Osteocyte (in vitro differentiated cells): ENCODE data around the gene SIPA1. TPM values are rescaled to one million over a fixed set of nuclear protein-coding genes. Genes with fewer than 3 reads are reported as not detected.

ENCODE experiments used
- DNase-seq: peaks from one replicate; pipeline ENCODE4 v3.0.0; 2021; ENCODE audit warnings: mixed read lengths; ENCODE audit not compliant: unreplicated experiment; ENCODE audit errors: extremely low spot score
- H3K27ac Mint-ChIP-seq: one replicate; pipeline ENCODE4 v1.8.0; 2021; ENCODE audit warnings: mild to moderate bottlenecking, mixed read lengths; ENCODE audit not compliant: unreplicated experiment
- H3K27me3 Mint-ChIP-seq: one replicate; pipeline ENCODE4 v1.8.0; 2021; ENCODE audit warnings: mixed read lengths; ENCODE audit not compliant: unreplicated experiment
- H3K36me3 Mint-ChIP-seq: one replicate; pipeline ENCODE4 v1.8.0; 2021; ENCODE audit warnings: mixed read lengths; ENCODE audit not compliant: unreplicated experiment
- H3K4me1 Mint-ChIP-seq: one replicate; pipeline ENCODE4 v1.8.0; 2021; ENCODE audit warnings: mixed read lengths; ENCODE audit not compliant: unreplicated experiment
- H3K4me3 Mint-ChIP-seq: one replicate; pipeline ENCODE4 v1.8.0; 2021; ENCODE audit warnings: mild to moderate bottlenecking, moderate library complexity, mixed read lengths; ENCODE audit not compliant: unreplicated experiment
- H3K9me3 Mint-ChIP-seq: one replicate; pipeline ENCODE4 v1.8.0; 2021; ENCODE audit warnings: mixed read lengths; ENCODE audit not compliant: unreplicated experiment
- CTCF ChIP-seq: fragments of 200-600 bp; sonication (generic); IDR thresholded peaks from 2 replicates; pipeline ENCODE4 v1.5.0; 2021; ENCODE audit warnings: antibody characterized with exemption, mild to moderate bottlenecking, moderate library complexity
- total RNA-seq: library from RNA; stranded (reverse); gene quantifications from 2 replicates; pipeline ENCODE4 v1.2.1, GENCODE V29; 2021

SIPA1 gene
- total RNA-seq, 1 donor from 2014 or later, result 34.7 TPM

DNA sequence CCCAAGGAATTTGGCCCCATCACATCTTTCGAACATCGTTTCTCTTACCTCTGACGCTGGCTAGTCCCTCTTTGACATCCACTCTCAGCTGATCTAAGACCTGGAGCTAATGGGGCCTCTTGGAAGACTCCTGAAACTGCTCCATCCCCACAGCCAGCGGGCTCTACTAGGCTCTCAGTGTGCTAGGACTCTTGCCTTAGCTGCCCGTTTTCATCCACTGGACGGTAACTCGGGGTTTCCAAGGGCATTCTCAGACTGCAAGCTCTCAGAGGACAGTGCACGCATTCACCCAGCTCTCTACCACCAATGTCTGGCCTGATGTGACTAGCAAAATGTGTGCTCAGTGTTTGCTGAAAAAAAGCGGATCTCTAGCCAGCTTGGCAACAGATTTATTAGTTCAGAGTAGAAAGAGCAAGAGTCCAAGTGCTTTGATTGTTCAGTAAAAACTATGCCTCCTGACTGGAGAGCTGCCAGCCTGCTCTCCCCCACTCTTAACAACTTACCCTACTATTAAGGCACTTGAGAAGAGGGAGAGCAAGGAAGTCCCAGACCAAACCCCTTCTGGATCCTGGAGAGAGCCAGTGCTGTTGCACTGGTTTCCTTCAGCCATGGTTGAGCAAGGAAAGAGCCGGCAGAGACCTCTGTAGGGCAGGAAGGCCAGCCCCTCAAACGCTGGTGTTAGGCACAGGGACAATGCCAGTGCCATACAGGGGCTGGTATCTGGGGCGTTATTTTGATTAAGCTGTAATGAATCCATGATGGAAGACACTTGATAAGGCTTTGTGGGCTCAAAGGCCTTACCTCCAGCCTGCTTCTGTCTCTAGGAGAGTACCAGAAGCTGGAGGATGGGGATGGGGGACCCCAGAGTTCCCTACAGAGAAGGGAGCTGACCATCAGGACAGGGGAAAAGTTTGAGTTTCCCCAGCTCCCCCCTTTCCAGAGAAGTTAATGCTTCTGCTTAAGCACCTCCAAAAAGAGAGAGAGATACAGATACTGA is 15.6 kb downstream of the SIPA1 start:
- H3K27ac Mint-ChIP-seq, result peak overlapping the region; percentile 99
- DNase-seq, result no peak

GRCh38 chr11:65654375-65655349 is 16.8 kb downstream of the SIPA1 start:
- DNase-seq, result no peak
- peaks cover 40% of the 10 kb centered on the region for H3K36me3 Mint-ChIP-seq
- H3K4me3 Mint-ChIP-seq, result no peak overlapping the region

More for the DNA sequence above, 15.6 kb downstream of the SIPA1 start:
- Mint-ChIP-seq H3K36me3 (peaks cover 28% of the 10 kb centered on the region), H3K4me1 (peaks cover 26% of the 10 kb centered on the region), H3K4me3 (peak overlapping the region; percentile 88), H3K9me3 (no peaks in the 10 kb centered on the region), H3K27me3 (no peaks in the 10 kb centered on the region)
- no peak for TF ChIP-seq CTCF

GRCh38 chr11:65655570-65656332 is 17.9 kb downstream of the SIPA1 start:
- peaks cover 48% of the 10 kb centered on the region for H3K36me3 Mint-ChIP-seq

More at GRCh38 chr11:65654375-65655349, 16.8 kb downstream of the SIPA1 start:
- H3K9me3 Mint-ChIP-seq, result no peaks in the 10 kb centered on the region
- H3K4me1 Mint-ChIP-seq, result peaks cover 29% of the 10 kb centered on the region
- no peaks in the 10 kb centered on the region for H3K27me3 Mint-ChIP-seq
- no peak for TF ChIP-seq CTCF
- peak overlapping the region; percentile 34 for H3K27ac Mint-ChIP-seq

GRCh38 chr11:65657426-65657825 is 19.5 kb downstream of the SIPA1 start:
- H3K27ac Mint-ChIP-seq, result peak overlapping the region; percentile 17
- peaks cover 34% of the 10 kb centered on the region for H3K4me1 Mint-ChIP-seq
- no peaks in the 10 kb centered on the region for H3K27me3 Mint-ChIP-seq
- H3K36me3 Mint-ChIP-seq, result peaks cover 48% of the 10 kb centered on the region
- no peak overlapping the region for H3K4me3 Mint-ChIP-seq
- no peak for TF ChIP-seq CTCF
- DNase-seq, result no peak
- no peaks in the 10 kb centered on the region for H3K9me3 Mint-ChIP-seq

More at GRCh38 chr11:65655570-65656332, 17.9 kb downstream of the SIPA1 start:
- H3K27ac Mint-ChIP-seq, result no peak overlapping the region
- no peaks in the 10 kb centered on the region for H3K9me3 Mint-ChIP-seq
- no peak for DNase-seq
- no peak overlapping the region for H3K4me3 Mint-ChIP-seq
- no peaks in the 10 kb centered on the region for H3K27me3 Mint-ChIP-seq
- no peak for TF ChIP-seq CTCF
- H3K4me1 Mint-ChIP-seq, result peaks cover 35% of the 10 kb centered on the region
